ENCODE results near the gene TRAPPC4.

Gene TRAPPC4

GRCh38 chr11:119047205-119047604 is 28.6 kb downstream of the TRAPPC4 start:
- H3K36me3 ChIP-seq (ENCODE audit: control insufficient read depth in 5 of 5, insufficient read depth in 5 of 5, low read length in 5 of 5), result peaks cover 0 to 75% (median 66%) of the 10 kb centered on the region in 5 donors
- no peak overlapping the region for H3K27ac ChIP-seq (ENCODE audit: low read depth, low read length)
- H3K4me1 ChIP-seq (ENCODE audit: control insufficient read depth in 5 of 5, insufficient read depth in 5 of 5, low read length in 5 of 5), result no peaks in the 10 kb centered on the region
- H3K27me3 ChIP-seq (ENCODE audit: control insufficient read depth in 5 of 5, insufficient read depth in 4 of 5, low read length in 5 of 5), result no peaks in the 10 kb centered on the region
- no peak overlapping the region for H3K9ac ChIP-seq (ENCODE audit: low read length in 5 of 5)
- no peak overlapping the region for H3K4me3 ChIP-seq (ENCODE audit: low read depth in 1 of 5, low read length in 5 of 5)
- no peaks in the 10 kb centered on the region for H3K9me3 ChIP-seq (ENCODE audit: control insufficient read depth in 5 of 5, low read length in 5 of 5)

- H3K9me3 ChIP-seq (ENCODE audit: control insufficient read depth in 5 of 5, low read length in 5 of 5), result no peaks in the 10 kb centered on the region
- H3K27ac ChIP-seq (ENCODE audit: low read depth, low read length), result no peak overlapping the region
- no peaks in the 10 kb centered on the region for H3K4me1 ChIP-seq (ENCODE audit: control insufficient read depth in 5 of 5, insufficient read depth in 5 of 5, low read length in 5 of 5)
- peaks cover 0 to 89% (median 80%) of the 10 kb centered on the region in 5 donors for H3K36me3 ChIP-seq (ENCODE audit: control insufficient read depth in 5 of 5, insufficient read depth in 5 of 5, low read length in 5 of 5)
- no peak overlapping the region for H3K4me3 ChIP-seq (ENCODE audit: low read depth in 1 of 5, low read length in 5 of 5)
- H3K9ac ChIP-seq (ENCODE audit: low read length in 5 of 5), result no peak overlapping the region
- no peaks in the 10 kb centered on the region for H3K27me3 ChIP-seq (ENCODE audit: control insufficient read depth in 5 of 5, insufficient read depth in 4 of 5, low read length in 5 of 5)
Observed at GRCh38 chr11:119048644-119049043, 30.1 kb downstream of the TRAPPC4 start.

GRCh38 chr11:119049081-119049480 is 30.5 kb downstream of the TRAPPC4 start:
- Histone ChIP-seq H3K9me3 (ENCODE audit: control insufficient read depth in 5 of 5, low read length in 5 of 5) (no peaks in the 10 kb centered on the region), H3K4me3 (ENCODE audit: low read depth in 1 of 5, low read length in 5 of 5) (no peak overlapping the region), H3K36me3 (ENCODE audit: control insufficient read depth in 5 of 5, insufficient read depth in 5 of 5, low read length in 5 of 5) (peaks cover 0 to 93% (median 85%) of the 10 kb centered on the region in 5 donors), H3K27me3 (ENCODE audit: control insufficient read depth in 5 of 5, insufficient read depth in 4 of 5, low read length in 5 of 5) (no peaks in the 10 kb centered on the region), H3K9ac (ENCODE audit: low read length in 5 of 5) (peak overlapping the region in 1 of 5 donors; percentile 19), H3K4me1 (ENCODE audit: control insufficient read depth in 5 of 5, insufficient read depth in 5 of 5, low read length in 5 of 5) (no peaks in the 10 kb centered on the region), H3K27ac (ENCODE audit: low read depth, low read length) (no peak overlapping the region)

GRCh38 chr11:119051440-119052162 is 33.0 kb downstream of the TRAPPC4 start:
- H3K9ac ChIP-seq (ENCODE audit: low read length in 5 of 5), result no peak overlapping the region
- H3K27me3 ChIP-seq (ENCODE audit: control insufficient read depth in 5 of 5, insufficient read depth in 4 of 5, low read length in 5 of 5), result no peaks in the 10 kb centered on the region
- H3K4me3 ChIP-seq (ENCODE audit: low read depth in 1 of 5, low read length in 5 of 5), result no peak overlapping the region
- H3K9me3 ChIP-seq (ENCODE audit: control insufficient read depth in 5 of 5, low read length in 5 of 5), result no peaks in the 10 kb centered on the region
- H3K27ac ChIP-seq (ENCODE audit: low read depth, low read length), result no peak overlapping the region
- peaks cover 6 to 13% (median 12%) of the 10 kb centered on the region in 5 donors for H3K4me1 ChIP-seq (ENCODE audit: control insufficient read depth in 5 of 5, insufficient read depth in 5 of 5, low read length in 5 of 5)
- H3K36me3 ChIP-seq (ENCODE audit: control insufficient read depth in 5 of 5, insufficient read depth in 5 of 5, low read length in 5 of 5), result peaks cover 0 to 83% (median 79%) of the 10 kb centered on the region in 5 donors

GRCh38 chr11:119052163-119052814 is 33.7 kb downstream of the TRAPPC4 start:
- Histone ChIP-seq H3K9ac (ENCODE audit: low read length in 5 of 5) (no peak overlapping the region), H3K36me3 (ENCODE audit: control insufficient read depth in 5 of 5, insufficient read depth in 5 of 5, low read length in 5 of 5) (peaks cover 0 to 77% (median 74%) of the 10 kb centered on the region in 5 donors), H3K9me3 (ENCODE audit: control insufficient read depth in 5 of 5, low read length in 5 of 5) (no peaks in the 10 kb centered on the region), H3K27me3 (ENCODE audit: control insufficient read depth in 5 of 5, insufficient read depth in 4 of 5, low read length in 5 of 5) (no peaks in the 10 kb centered on the region), H3K4me3 (ENCODE audit: low read depth in 1 of 5, low read length in 5 of 5) (no peak overlapping the region), H3K27ac (ENCODE audit: low read depth, low read length) (no peak overlapping the region), H3K4me1 (ENCODE audit: control insufficient read depth in 5 of 5, insufficient read depth in 5 of 5, low read length in 5 of 5) (peaks cover 6 to 15% (median 12%) of the 10 kb centered on the region in 5 donors)

GRCh38 chr11:119054418-119054817 is 35.9 kb downstream of the TRAPPC4 start:
- Histone ChIP-seq H3K4me1 (ENCODE audit: control insufficient read depth in 5 of 5, insufficient read depth in 5 of 5, low read length in 5 of 5) (peaks cover 6 to 24% (median 21%) of the 10 kb centered on the region in 5 donors), H3K9ac (ENCODE audit: low read length in 5 of 5) (no peak overlapping the region), H3K27me3 (ENCODE audit: control insufficient read depth in 5 of 5, insufficient read depth in 4 of 5, low read length in 5 of 5) (no peaks in the 10 kb centered on the region), H3K4me3 (ENCODE audit: low read depth in 1 of 5, low read length in 5 of 5) (no peak overlapping the region), H3K36me3 (ENCODE audit: control insufficient read depth in 5 of 5, insufficient read depth in 5 of 5, low read length in 5 of 5) (peaks cover 0 to 55% (median 52%) of the 10 kb centered on the region in 5 donors), H3K27ac (ENCODE audit: low read depth, low read length) (no peak overlapping the region), H3K9me3 (ENCODE audit: control insufficient read depth in 5 of 5, low read length in 5 of 5) (no peaks in the 10 kb centered on the region)

GRCh38 chr11:119055901-119056300 is 37.3 kb downstream of the TRAPPC4 start:
- Histone ChIP-seq H3K4me1 (ENCODE audit: control insufficient read depth in 5 of 5, insufficient read depth in 5 of 5, low read length in 5 of 5) (peaks cover 6 to 24% (median 21%) of the 10 kb centered on the region in 5 donors), H3K27ac (ENCODE audit: low read depth, low read length) (no peak overlapping the region), H3K9ac (ENCODE audit: low read length in 5 of 5) (peak overlapping the region; percentile 63 to 90 (median 77)), H3K4me3 (ENCODE audit: low read depth in 1 of 5, low read length in 5 of 5) (peak overlapping the region; percentile 65 to 82 (median 78)), H3K36me3 (ENCODE audit: control insufficient read depth in 5 of 5, insufficient read depth in 5 of 5, low read length in 5 of 5) (peaks cover 0 to 46% (median 43%) of the 10 kb centered on the region in 5 donors), H3K9me3 (ENCODE audit: control insufficient read depth in 5 of 5, low read length in 5 of 5) (no peaks in the 10 kb centered on the region), H3K27me3 (ENCODE audit: control insufficient read depth in 5 of 5, insufficient read depth in 4 of 5, low read length in 5 of 5) (no peaks in the 10 kb centered on the region)

GRCh38 chr11:119056421-119056999 is 37.9 kb downstream of the TRAPPC4 start:
- H3K4me3 ChIP-seq (ENCODE audit: low read depth in 1 of 5, low read length in 5 of 5), result peak overlapping the region; percentile 65 to 82 (median 78)
- no peaks in the 10 kb centered on the region for H3K9me3 ChIP-seq (ENCODE audit: control insufficient read depth in 5 of 5, low read length in 5 of 5)
- peak overlapping the region; percentile 63 to 90 (median 77) for H3K9ac ChIP-seq (ENCODE audit: low read length in 5 of 5)
- peak overlapping the region; percentile 37 for H3K27ac ChIP-seq (ENCODE audit: low read depth, low read length)
- H3K27me3 ChIP-seq (ENCODE audit: control insufficient read depth in 5 of 5, insufficient read depth in 4 of 5, low read length in 5 of 5), result no peaks in the 10 kb centered on the region
- H3K4me1 ChIP-seq (ENCODE audit: control insufficient read depth in 5 of 5, insufficient read depth in 5 of 5, low read length in 5 of 5), result peaks cover 6 to 24% (median 21%) of the 10 kb centered on the region in 5 donors
- H3K36me3 ChIP-seq (ENCODE audit: control insufficient read depth in 5 of 5, insufficient read depth in 5 of 5, low read length in 5 of 5), result peaks cover 0 to 40% (median 37%) of the 10 kb centered on the region in 5 donors

GRCh38 chr11:119057000-119057769 is 38.6 kb downstream of the TRAPPC4 start, which contains the start of gene HYOU1:
Gene HYOU1, minus strand, starts transcription at chr11:119057205. Its CDS starts 1,045 bp downstream, at chr11:119056160.
- no peaks in the 10 kb centered on the region for H3K9me3 ChIP-seq (ENCODE audit: control insufficient read depth in 5 of 5, low read length in 5 of 5)
- H3K4me3 ChIP-seq (ENCODE audit: low read depth in 1 of 5, low read length in 5 of 5), result peak within 1 kb of the TSS; percentile 78 to 86 (median 81)
- H3K27ac ChIP-seq (ENCODE audit: low read depth, low read length), result peak within 1 kb of the TSS; percentile 79
- H3K36me3 ChIP-seq (ENCODE audit: control insufficient read depth in 5 of 5, insufficient read depth in 5 of 5, low read length in 5 of 5), result peaks cover 0 to 33% (median 31%) of the 10 kb centered on the region in 5 donors
- H3K9ac ChIP-seq (ENCODE audit: low read length in 5 of 5), result peak within 1 kb of the TSS; percentile 63 to 90 (median 77)
- peaks cover 6 to 24% (median 21%) of the 10 kb centered on the region in 5 donors for H3K4me1 ChIP-seq (ENCODE audit: control insufficient read depth in 5 of 5, insufficient read depth in 5 of 5, low read length in 5 of 5)
- no peaks in the 10 kb centered on the region for H3K27me3 ChIP-seq (ENCODE audit: control insufficient read depth in 5 of 5, insufficient read depth in 4 of 5, low read length in 5 of 5)

Measured in subcutaneous abdominal adipose tissue (tissue), 5 donors.